ENCODE results near the gene SRSF10.
A peak's percentile ranks its signal among the peaks of the same experiment; 100 is the strongest.
"Not testable (repeated sequence)": the region's sequence is repeated elsewhere in the genome, so short reads cannot be mapped to it uniquely, and the experiment has no call there.

Gene SRSF10

DNA sequence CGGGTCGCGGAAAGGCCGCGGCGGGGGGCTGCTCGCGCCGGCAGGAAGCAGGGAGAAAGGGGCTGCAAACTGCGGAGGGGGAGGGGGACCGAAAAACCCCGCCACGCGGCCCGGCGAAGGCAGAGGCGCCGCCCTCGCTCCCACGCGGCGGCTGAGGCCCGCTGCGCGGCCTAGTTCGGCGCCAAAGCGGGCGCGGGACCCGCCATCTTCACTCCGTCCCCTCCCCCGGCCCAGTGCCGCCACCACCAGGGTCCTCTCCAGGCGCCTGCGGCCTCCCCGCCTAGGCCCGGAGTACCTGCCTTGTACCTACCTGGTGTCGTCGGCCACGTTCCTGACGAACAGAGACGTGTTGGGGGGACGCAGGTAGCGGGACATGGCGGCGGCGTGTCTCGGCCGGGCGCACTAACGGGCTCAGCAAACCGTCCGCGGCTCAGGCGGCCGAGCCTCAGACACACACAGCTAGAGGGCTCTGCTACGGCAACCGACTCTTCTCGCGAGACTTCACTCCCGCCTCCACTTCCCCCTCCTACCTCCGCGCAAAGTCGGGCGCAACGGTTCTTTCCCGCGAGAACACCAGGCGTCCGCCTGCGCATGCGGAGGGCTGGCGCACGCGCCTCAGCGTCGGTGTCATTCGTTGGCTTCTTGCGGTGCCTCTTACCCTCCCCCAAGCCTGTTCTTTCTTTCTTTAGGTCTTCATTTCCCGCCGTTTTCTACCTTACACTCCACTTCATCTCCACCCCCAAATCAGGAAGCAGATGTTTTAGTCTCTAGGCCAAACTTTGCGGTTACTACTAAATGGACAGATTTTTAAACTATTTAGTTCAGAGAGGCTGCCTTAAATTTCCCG lies at the start of gene SRSF10:
Gene SRSF10 (minus strand): TSS at position 447 of the 847 bp plus-strand sequence. CDS start 72 bp downstream, at position 375.
- DNase-seq: peak; percentile 100

DNA sequence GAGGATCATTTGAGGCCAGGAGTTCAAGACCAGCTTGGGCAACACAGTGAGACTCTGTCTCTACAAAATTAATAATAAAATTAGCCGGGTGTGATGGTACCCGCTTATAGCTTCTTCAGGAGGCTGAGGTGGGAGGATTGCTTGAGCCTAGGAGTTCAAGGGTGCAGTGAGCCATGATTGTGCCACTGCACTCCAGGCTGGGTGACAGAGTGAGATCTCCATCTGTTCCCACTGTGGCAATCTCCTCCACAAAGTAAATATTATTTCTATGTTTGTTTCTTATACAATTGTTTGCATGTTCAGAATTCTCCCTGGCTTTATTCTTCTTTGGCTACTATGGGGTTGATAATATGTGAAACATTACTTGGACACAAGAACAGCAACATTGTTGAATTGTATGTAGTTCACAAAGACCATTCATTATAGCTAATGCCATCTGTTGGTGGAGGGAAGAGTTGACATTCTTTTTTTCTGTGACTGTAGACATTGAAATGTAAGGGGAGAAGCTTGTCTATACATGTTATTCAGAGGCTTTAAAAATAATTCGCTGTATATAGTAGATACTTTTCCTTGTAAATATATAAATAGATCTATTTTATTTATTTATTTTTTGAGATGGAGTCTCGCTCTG lies 47.8 kb upstream of the SRSF10 start:
- peak; percentile 38 for DNase-seq

DNA sequence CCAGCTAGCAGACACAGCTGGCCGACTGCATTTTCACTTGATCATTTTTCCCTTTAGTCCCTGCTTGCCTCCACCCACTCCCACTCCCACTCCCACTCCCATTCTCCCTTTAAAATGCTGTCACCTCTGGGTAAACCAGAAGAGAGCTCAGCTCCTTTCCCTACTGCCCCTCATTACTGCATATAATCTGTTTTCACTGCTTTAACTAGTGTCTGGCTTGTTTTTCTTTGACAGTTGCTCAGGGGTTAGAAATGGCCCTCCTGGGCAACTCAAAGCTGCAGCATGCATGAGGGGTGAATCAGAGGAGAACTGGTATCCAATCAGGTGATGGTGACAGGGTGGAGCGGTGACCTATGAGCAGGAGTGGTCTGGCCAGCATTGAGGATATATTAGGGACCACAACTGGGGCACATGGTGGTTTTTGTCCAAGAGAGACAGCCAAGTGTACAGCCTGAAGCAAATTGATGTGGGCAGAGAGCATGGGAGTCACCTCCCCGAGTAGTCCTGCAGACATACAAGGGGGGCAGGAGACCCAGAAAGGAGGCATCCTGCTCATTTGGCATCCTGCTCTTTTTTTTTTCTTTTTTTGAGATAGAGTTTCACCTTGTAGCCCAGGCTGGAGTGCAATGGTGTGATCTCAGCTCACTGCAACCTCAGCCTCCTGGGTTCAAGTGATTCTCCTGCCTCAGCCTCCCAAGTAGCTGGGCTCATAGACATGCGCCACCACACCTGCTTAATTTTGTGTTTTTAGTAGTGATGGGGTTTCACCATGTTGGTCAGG lies 42.6 kb upstream of the SRSF10 start:
- DNase-seq: no peak

DNA sequence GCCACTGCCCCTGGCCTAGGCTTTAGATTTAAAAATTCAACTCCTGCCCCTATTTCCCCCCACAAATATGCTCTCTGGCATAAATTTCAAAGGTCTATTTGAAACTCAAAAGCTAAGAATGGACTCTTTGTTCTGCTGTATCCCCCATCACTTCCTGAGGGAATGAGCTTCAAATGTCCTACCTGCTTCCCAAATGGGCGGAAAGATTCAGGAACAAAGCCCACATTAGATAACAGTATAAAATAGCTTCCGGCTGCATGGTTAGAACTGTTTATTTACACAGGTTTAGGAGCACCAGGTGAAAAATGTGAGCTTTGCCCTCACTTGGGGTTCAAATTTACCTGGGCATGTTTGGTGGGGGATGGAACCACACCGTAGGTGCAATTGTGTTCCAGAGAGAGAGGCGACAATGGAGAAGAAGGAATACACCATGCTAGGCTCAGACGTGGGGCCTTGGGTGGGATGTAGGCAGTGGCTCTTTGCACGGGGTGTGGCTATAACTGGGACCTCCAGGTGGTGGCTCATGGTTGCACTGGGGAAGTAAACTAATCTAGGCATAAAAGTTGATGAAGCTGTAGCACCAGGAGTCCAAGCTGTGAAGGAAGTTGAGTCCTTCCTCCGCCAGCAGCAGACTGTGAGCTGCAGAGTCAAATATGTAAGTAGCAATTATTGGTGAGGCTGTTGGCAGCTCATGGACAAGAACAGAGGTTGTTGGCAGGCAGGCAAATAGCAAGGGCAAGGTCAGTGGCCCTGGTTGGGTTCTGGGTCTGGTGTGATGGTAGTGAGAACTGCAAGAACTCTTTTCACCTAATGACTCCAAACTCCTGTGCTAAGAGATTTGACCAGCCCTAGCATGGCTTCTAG lies 41.5 kb upstream of the SRSF10 start:
- no peak for DNase-seq

DNA sequence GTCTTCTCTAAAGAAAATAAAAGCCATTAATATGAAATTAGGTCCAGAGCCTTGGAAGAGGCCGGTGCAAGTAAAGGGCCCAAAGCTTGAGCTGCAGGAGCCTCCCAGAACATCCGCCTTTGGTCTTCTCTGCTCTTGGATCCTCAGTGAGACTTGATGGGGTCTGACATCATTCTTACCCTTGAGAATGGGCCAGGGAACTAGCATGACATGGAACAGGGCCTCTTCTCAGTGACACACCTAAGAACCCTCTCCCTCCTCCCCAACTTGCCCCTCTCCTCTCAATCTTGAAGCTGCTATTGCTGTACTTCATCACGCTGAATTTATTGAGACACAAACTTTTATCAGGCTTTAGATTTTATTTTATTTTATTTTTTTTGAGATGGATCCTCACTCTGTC lies 40.3 kb upstream of the SRSF10 start:
- no peak for DNase-seq

DNA sequence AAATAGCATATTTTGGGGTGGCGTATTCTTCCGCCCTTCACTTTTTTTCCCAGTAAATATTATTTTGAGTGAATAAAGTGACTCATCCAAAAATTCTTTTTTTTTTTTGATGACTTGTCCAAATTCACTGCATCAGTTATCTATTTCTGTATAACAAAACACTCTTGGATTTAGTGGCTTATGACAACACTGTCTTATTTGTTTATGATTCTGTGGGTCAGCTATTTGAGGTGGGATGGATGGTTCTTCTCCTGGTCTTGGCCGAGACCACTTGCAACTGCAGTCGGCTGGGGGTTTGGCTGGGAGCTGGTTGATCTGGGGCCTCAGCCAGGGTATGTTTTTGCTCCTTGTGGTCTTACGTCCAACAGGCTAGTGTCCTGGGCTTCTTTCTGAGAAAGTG lies 39.9 kb upstream of the SRSF10 start:
- no peak for DNase-seq

DNA sequence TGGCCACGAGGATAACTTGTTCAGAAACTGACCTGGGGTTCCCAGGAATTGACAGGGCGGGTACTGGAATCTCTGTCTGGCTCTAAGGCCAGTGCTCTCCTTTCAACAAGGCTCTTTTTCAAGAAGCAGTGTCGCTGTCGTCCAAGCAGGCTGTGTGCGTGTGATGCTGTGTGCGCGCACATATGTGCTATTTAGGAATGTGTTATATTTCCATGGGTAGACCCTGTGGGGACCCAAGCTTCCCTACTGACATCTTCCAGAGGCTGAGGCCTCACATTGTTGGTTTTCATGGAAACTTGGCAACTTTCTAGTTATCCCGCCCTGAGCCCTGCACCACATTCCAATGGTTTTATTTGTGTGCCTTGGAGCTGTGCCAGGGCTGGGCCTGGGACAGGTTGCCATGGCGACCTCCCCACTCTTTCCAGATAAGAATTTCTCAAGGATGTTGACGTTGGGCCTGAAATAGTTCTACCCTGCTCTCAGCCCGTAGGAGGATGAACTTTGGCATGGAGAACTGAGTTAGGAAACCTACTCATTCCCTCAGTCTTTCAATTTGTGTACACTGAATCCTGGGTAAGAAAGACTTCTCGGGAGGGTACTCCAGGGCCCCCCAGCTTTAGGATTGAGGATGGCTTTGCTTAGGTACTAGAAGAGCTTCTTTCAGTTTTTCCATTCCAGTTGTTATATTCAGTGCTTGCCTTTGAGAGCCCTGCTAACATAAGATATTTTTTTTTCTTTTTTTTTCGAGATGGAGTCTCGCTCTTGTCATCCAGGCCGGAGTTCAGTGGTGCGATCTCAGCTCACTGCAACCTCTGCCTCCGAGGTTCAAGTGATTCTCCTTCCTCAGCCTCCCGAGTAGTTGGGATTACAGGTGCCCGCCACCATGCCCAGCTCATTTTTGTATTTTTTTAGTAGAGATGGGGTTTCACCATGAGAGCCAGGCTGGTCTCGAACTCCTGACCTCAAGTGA lies 38.8 kb upstream of the SRSF10 start:
- no peak for DNase-seq

DNA sequence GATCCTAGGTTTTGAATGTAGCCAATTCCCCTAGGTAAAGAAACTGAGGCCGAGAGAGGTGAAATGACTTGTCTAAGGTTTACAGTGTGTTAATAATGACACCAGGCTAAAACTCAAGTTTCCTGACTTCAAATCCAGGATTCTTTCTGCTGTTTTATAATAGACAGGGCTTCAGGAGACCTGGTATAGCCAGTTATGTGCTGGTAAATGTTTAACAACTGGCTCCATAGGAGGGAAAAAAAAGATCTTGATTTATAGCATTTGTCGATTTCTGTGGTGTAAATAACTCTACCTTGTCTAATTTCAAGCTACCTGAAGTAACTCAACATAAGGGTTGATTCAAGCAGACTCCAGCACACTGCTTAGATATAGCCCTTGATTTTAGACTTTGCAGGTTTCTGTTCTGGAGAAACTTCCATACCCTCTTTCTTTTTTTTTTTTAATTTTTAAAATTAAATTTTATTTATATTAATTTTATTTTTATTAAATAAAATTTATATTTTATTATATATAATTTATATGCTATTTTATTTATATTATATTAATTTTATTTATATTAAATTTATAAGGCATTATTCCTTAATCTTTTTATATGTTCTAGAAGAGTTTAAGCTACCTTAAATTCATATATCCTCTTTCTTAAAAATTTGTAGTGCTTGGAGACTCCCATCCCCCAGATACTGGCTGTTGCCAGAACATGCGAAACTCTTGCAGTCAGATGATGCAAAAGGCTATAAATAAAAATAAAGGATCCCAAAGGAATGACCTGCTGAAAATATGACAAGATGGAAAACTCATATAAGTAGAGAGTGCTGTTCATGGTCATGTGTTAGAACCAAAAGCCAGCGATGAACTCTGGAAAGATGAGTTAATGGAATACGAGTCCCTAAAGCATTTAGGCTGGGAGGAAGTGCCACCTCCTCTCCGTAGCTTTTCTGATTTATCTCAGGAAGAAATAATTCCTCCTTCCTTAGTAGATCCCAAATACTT lies 35.4 kb upstream of the SRSF10 start:
- DNase-seq: no peak

DNA sequence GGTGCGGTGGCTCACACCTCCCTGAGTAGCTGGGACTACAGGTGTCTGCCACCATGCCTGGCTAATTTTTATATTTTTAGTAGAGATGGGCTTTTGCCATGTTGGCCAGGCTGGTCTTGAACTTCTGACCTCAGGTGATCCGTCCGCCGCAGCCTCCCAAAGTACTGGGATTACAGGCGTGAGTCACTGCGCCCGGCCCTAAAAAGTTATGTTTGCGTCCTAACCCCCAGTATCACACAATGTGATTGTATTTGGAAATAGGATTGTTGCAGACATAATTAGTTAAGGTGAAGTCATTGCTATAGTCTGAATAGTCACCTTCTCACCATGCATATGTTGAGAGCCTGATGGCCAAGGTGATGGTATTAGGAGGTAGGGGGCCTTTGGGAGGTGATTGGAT lies 32.8 kb upstream of the SRSF10 start:
- DNase-seq: not testable (repeated sequence)

DNA sequence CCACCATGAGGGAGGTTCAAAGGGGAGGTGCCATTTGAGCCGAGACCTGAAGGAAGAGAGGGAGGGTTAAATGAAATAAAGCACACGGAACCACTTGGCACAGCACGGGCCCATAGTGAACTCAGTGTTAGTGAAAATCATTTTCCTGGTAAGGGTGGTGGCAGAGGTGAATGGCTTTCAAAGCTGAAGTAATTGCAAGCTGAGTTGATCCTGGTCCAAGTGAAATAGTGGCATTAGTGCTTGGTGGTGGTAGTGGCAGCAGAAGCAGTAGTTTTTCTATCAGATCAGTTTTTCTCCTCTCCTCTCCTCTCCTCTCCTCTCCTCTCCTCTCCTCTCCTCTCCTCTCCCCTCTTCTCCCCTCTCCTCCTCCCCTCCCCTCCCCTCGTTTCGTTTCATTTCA lies 30.5 kb upstream of the SRSF10 start:
- DNase-seq: no peak

DNA sequence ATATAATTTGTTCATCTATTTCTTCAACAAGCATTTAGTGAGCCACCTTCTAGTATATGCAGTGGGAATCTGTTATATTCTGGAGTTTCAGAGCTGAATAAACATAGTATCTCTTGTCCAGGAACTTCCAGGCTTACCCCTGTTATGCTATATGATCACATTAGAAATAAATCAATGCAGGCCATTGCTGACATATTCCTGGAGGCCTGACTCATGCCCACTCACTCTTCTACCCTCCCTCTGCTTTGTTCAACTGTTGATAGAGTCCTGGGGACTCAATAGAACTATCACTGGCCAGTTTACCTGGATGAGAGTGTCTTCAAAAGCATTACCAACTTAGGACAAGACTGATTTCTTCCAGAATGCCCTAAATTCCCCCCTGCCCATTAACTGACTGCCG lies 29.3 kb upstream of the SRSF10 start:
- DNase-seq: no peak

DNA sequence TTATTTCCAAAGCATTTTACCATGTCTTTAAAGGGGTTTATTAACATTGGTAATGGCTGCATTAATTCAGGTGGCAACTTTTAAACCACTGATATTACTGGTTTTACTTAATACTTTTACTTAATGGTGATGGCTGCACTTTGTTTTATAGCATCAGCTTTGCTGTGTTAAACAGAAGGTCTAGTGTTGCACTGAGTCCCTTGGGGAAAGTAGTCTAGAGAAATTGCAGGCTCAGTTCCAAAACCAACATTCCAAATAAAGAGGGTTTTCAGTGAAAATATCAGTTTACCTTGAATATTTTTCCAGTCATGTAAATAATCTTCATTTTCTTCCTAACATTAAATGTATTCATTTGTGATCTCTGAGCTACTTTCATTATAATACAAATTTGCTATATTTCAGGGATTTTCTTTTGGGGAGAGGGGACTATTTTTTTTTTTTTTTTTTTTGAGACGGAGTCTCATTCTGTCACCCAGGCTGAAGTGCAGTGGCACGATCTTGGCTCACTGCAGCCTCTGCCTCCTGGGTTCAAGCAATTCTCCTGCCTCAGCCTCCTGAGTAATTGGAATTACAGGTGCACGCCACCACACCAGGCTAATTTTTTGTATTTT lies 28.6 kb upstream of the SRSF10 start:
- DNase-seq: not testable (repeated sequence)

DNA sequence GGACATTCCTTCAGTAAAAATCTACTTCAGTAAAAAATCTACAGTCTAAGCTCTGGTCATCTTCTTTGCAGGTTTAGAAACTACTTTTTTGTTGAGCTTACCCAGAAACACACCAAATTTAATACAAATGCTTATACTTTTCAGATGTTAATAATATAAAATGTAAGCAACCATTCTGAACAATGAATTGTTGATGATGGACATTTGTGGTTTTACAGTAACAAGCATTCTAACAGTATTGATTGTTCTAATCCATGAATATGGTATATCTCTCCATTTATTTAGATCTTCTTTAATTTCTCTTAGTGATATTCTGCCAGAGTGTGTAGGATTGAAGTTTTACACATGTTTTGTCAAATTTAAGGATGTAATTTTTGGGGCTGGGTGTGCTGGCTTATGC lies 27.0 kb upstream of the SRSF10 start:
- DNase-seq: no peak

DNA sequence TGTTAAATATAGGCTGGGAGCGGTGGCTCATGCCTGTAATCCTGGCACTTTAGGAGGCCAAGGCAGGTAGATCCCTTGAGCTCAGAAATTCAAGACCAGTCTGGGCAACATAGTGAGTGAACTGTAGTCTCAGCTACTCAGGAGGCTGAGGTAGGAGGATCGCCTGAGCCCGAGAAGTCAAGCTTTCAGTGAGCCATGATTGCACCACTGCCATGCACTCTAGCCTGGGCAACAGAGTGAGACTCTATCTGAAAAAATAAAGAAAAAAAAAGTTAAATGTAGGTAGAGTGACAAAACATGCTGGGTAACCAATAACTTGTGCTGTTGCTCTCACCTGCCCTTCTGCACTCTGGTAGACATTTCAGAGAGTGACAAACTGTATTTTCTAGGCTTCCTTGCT lies 25.0 kb upstream of the SRSF10 start:
- no peak for DNase-seq

DNA sequence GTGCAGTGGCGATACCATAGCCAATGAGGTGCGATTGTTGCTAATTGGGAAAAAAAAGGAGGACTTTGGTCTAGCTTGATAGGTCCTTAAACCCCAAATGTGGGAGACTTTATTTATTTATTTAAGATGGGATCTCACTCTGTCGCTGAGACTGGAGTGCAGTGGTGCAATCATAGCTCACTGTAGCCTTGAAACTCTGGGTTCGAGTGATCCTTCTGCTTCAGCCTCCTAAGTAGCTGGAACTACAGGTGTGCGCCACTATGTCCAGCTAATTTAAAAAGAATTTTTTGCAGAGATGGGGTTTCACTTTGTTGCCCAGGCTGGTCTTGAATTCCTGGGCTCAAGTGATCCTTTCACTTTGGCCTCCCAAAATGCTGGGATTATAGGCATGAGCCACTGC lies 24.0 kb upstream of the SRSF10 start:
- no peak for DNase-seq

DNA sequence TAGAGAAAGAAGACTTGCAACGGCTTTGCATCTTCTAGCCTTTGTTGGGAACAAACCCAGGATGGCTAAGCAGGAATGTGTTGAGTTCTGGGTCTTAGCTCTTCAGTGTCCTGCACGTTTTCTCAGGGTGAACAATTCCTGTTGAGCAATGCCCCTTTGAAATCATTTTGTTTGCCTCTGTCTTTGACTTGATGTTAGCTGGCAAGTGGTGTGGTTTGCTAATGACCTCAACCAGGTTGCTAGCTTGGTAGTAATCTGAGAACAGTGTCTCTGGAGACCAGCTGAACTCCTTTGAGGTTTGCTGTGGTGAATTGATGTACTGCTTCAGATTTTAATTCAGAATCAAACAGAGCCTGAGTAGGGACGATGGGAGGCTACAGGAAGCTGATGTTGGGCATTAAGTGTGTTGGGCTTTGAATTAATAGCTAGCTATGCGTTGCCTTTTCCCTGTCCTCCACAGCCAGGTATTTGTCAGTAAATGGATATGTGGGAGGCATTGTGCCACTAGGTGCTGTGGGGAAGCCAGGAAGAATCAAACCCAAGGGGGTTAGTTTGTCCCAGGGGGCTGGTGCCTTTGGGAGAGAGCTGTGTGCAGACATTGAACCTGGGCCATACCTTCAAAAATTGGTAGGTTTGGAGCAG lies 23.3 kb upstream of the SRSF10 start:
- no peak for DNase-seq

DNA sequence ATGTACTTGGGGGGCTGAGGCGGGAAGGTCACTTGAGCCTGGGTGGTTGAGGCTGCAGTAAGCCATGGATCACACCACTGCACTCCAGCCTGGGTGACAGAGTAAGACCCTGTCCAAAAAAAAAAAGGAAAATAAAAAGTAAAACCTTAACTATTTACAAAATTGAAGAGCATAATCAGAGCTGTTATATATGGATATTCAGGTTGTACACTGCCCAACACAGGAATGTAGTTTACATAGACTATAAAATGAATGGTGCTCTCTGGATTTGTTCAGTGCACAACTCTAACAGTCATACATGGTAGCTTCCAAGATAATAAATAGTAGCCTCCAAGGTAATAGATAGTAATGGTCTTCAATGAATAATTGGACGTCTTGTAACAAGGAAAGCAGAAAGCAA lies 22.6 kb upstream of the SRSF10 start:
- no peak for DNase-seq

DNA sequence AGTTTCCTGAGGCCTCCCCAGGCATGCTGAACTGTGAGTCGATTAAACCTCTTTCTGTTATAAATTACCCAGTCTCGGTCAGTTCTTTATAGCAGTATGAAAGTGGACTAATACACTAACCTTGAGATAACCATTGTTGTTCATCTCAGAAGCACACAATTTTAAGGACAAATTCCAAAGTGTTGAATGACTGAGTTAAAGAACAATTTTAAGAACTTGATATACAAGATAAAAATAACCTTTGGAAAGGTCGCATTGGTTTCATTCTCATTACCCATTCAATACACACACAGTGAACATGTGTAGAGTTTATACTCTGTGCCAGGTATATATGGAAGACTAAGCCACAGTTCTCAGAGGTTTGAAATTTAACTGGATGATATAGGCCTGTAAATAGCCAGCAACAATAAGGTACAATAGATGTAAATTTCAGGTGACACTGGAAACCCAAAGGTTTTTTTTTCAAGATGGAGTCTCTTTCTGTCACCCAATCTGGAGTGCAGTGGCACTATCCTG lies 19.1 kb upstream of the SRSF10 start:
- no peak for DNase-seq

DNA sequence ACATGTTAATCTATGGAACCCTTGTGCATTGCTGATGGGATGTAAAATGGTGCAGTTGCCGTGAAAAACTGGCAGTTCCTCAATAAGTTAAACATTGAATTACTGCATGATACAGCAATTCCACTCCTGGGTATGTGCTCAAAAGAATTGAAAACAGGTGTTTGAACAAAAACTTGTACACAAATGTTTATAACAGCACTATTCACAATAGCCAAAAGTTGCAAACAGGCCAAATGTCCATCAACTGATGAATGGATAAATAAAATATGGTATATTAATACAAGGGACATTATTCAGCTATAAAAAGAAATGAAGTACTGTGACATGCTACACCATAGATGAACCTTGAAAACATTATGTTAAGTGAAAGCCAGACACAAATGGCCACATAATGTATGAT lies 17.7 kb upstream of the SRSF10 start:
- DNase-seq: no peak

Measured in RPMI8226 (cell line).